Cardiac muscle cell (in vitro differentiated cells and primary cell): ENCODE measurements around the gene CCL21. TPM values are rescaled to one million over a fixed set of nuclear protein-coding genes. Genes with fewer than 3 reads are reported as not detected.
"Not testable (repeated sequence)": the region's sequence is repeated elsewhere in the genome, so short reads cannot be mapped to it uniquely, and the experiment has no call there.

ENCODE experiments used
- DNase-seq, 2 donors: peaks; one replicate each; pipeline versions ENCODE4 v3.0.0 to v3.0.0-alpha.2; 2010 to 2017; ENCODE audit warnings: low read depth in 1 of 2, low spot score in 1 of 2
- H3K27ac ChIP-seq: fragments of 200-600 bp; sonication (generic); 2 replicates; pipeline ENCODE4 v1.5.1; 2016
- H3K27me3 ChIP-seq: fragments of 200-600 bp; sonication (generic); 2 replicates; pipeline ENCODE4 v1.6.0; 2016; ENCODE audit warnings: control low read depth
- H3K36me3 ChIP-seq: fragments of 200-600 bp; sonication (generic); 2 replicates; pipeline ENCODE4 v1.5.1; 2016; ENCODE audit warnings: control low read depth
- H3K4me1 ChIP-seq: fragments of 200-600 bp; sonication (generic); 2 replicates; pipeline ENCODE4 v1.8.1; 2017; ENCODE audit warnings: low read depth, mild to moderate bottlenecking, mixed run types
- H3K4me3 ChIP-seq: fragments of 200-600 bp; sonication (generic); 2 replicates; pipeline ENCODE4 v1.5.1; 2016; ENCODE audit warnings: mild to moderate bottlenecking
- H3K9me3 ChIP-seq: fragments of 200-600 bp; sonication (generic); 2 replicates; pipeline ENCODE4 v1.5.1; 2017; ENCODE audit warnings: low read depth, mild to moderate bottlenecking, control low read depth
- polyA plus RNA-seq: library from polyadenylated mRNA; unstranded; fragments of >200 nt; fragmentation: Nextera tagmentation; extraction: Ambion mirVana; gene quantifications from 2 replicates; pipeline ENCODE4 v1.2.1, GENCODE V29; 2016
- total RNA-seq: library from RNA; depleted of rRNA; stranded (reverse); fragments of >200 nt; gene quantifications from 2 replicates; pipeline ENCODE4 v1.2.3, GENCODE V29; 2016
- TF ChIP-seq, protein P1 (sequence below): IDR thresholded peaks from 2 replicates; pipeline ENCODE4 v1.5.1; 2012; ENCODE audit warnings: low read depth, mild to moderate bottlenecking, low read length

The CCL21 gene
- total and polyA plus RNA-seq, 2 experiments from 2014 or later = 2.2 to 8.2 TPM

DNA sequence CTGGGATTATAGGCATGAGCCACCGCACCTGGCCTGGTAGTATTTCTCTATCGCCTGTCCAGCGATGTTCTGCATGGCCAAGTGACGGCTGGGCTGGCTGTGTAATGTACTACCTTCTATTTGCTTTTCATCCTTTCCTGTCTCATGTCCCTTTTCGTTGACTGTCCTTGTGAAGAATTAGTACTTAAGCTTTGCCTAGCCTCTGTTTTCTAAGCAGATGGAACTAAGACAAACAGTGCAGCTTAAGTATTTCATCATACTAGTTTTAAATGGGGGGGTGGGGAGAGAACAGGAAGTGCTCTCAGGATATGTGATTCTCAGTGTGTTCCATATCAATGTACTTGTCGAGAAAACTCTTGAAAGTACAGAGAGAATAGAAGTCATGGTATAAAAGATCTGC is 31.7 kb upstream of the CCL21 start:
- Histone ChIP-seq H3K36me3 (no peaks in the 10 kb centered on the region), H3K4me1 (peaks cover 15% of the 10 kb centered on the region), H3K27me3 (no peaks in the 10 kb centered on the region), H3K27ac (no peak overlapping the region), H3K9me3 (no peaks in the 10 kb centered on the region), H3K4me3 (no peak overlapping the region)
- TF ChIP-seq, protein P1, sequence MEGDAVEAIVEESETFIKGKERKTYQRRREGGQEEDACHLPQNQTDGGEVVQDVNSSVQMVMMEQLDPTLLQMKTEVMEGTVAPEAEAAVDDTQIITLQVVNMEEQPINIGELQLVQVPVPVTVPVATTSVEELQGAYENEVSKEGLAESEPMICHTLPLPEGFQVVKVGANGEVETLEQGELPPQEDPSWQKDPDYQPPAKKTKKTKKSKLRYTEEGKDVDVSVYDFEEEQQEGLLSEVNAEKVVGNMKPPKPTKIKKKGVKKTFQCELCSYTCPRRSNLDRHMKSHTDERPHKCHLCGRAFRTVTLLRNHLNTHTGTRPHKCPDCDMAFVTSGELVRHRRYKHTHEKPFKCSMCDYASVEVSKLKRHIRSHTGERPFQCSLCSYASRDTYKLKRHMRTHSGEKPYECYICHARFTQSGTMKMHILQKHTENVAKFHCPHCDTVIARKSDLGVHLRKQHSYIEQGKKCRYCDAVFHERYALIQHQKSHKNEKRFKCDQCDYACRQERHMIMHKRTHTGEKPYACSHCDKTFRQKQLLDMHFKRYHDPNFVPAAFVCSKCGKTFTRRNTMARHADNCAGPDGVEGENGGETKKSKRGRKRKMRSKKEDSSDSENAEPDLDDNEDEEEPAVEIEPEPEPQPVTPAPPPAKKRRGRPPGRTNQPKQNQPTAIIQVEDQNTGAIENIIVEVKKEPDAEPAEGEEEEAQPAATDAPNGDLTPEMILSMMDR = no peak
- DNase-seq = peak in 1 of 2 donors; percentile 69

DNA sequence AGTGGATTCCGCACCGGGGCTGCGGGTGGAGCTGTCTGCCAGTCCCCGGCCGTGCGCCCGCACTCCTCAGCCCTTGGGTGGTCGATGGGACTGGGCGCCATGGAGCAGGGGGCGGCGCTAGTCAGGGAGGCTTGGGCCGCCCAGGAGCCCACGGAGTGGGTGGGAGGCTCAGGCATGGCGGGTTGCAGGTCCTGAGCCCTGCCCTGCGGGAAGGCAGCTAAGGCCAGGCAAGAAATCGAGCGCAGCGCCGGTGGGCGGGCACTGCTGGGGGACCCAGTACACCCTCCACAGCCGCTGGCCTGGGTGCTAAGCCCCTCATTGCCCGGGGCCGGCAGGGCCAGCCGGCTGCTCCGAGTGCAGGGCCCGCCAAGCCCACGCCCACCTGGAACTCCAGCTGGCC is 30.2 kb upstream of the CCL21 start:
- H3K4me1 ChIP-seq = peaks cover 15% of the 10 kb centered on the region
- H3K36me3 ChIP-seq, DNase-seq: not testable (repeated sequence)

DNA sequence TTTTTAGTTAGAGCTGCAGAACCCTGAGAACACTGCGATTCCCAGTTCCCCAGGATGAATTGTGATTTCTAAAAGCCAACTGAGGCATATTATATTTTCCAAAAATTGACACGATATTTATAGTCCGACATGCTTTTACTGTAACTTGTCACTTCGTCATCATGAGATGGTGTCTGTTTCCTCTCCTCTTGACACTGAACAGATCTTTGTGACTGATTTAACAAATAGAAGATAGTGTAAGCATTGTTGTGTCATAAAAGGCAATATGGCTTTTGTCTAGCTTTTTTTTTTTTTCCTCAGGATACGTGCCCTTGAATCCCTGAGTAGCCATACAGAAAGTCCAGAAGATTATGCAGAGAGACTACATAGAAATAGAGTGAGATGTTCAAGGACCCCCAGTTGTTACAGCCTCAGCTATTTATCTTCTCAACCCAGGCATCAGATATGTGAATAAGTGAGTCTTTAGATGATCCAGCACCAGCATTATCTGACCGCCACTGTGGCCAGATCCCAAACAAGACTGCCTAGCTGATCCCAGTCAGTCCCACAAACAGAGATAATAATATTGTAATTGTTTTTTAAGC is 27.8 kb upstream of the CCL21 start:
- Histone ChIP-seq H3K4me1 (peaks cover 15% of the 10 kb centered on the region), H3K36me3 (no peaks in the 10 kb centered on the region), H3K9me3 (no peaks in the 10 kb centered on the region), H3K27me3 (no peaks in the 10 kb centered on the region), H3K27ac (no peak overlapping the region), H3K4me3 (no peak overlapping the region)
- TF ChIP-seq, protein P1 = no peak
- DNase-seq = no peak

More for the DNA sequence above, 30.2 kb upstream of the CCL21 start:
- not testable (repeated sequence) for H3K9me3 ChIP-seq, H3K27ac ChIP-seq, H3K27me3 ChIP-seq, H3K4me3 ChIP-seq

DNA sequence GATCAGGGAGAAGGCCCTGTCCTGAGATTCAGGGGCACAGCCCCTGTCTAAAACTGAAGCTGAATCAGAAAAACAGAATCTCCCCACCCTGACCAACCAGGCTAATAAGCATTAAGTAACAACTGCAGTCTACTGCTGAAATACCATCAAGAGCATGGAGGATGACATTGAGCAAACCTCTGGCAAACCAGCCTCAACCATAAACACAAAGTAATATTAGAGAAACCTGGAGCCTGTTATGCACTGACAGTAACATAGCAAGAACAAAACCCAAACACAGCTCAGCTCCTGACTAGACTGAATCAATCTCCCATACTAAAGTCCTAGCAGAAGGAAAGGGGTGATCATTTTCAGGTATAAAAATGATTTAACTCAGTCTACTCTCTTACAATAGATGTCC is 24.8 kb upstream of the CCL21 start:
- no peak overlapping the region for H3K27ac ChIP-seq
- no peak overlapping the region for H3K4me3 ChIP-seq
- peaks cover 7% of the 10 kb centered on the region for H3K4me1 ChIP-seq
- no peak for DNase-seq
- H3K9me3 ChIP-seq = no peaks in the 10 kb centered on the region
- no peaks in the 10 kb centered on the region for H3K27me3 ChIP-seq
- H3K36me3 ChIP-seq = no peaks in the 10 kb centered on the region
- TF ChIP-seq, protein P1 = no peak

DNA sequence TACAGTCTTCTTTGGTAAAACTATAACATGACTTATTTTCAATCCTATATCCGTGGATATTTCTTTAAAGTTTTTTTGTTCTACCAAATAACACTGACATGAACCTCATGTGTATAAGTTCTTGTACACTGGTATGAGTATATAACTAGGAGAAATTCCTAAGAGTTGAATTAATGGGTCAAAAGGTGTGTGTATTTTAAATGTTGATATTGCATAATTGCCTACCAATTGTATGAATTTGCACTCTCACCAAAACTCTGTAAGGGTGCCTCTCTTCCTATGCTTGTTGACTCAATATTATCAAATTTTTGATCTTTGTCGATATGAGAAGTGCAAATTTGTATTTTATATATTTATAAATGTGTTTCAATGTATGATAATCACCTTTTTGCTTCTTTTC is 22.9 kb upstream of the CCL21 start:
- H3K9me3 ChIP-seq = no peaks in the 10 kb centered on the region
- TF ChIP-seq, protein P1 = no peak
- H3K36me3 ChIP-seq = no peaks in the 10 kb centered on the region
- H3K4me3 ChIP-seq = no peak overlapping the region
- H3K27me3 ChIP-seq = no peaks in the 10 kb centered on the region
- no peak overlapping the region for H3K27ac ChIP-seq
- DNase-seq = no peak
- peaks cover 5% of the 10 kb centered on the region for H3K4me1 ChIP-seq

DNA sequence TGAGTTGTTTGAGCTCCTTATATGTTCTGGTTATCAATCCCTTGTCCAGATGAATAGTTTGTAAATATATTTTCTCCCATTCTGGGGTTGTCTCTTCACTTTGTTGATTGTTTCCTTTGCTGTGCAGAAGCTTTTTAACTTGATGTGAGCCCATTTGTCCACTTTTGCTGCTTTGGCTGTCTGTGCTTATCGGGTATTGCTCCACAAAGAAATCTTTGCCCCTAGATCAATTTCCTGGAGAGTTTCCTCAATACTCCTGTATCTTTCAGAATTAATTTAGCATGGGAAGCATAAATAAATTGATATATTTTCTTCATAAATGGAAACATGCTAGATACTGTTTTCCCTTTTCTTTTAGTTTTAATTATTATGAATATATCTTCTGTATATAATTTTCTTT is 22.5 kb upstream of the CCL21 start:
- Histone ChIP-seq H3K9me3 (no peaks in the 10 kb centered on the region), H3K27me3 (no peaks in the 10 kb centered on the region), H3K36me3 (no peaks in the 10 kb centered on the region), H3K4me1 (peaks cover under 1% of the 10 kb centered on the region), H3K27ac (no peak overlapping the region), H3K4me3 (no peak overlapping the region)
- no peak for DNase-seq
- TF ChIP-seq, protein P1 = no peak
